ENCODE measurements around the gene EXT2. TPM values are rescaled to one million over a fixed set of nuclear protein-coding genes. Genes with fewer than 3 reads are reported as not detected.

The EXT2 gene
- total and polyA plus RNA-seq, 10 of the 15 experiments (the other 5 are each of a cell fraction or from before 2014, with no cell fraction given), result 3.8 to 31.4 (median 17.9) TPM

GRCh38 chr11:44150401-44150800, 54.9 kb downstream of the EXT2 start:
- FAIRE-seq (no peak), DNase-seq (ENCODE audit: low read depth, low spot score) (no peak), ATAC-seq (no peak)
- Histone ChIP-seq H3K9me3 (replicated peaks; ENCODE audit: control insufficient read depth, insufficient read depth, low read length) (no peaks in the 10 kb centered on the region; the same call in 2 of the 3 replicates), H3K9ac (ENCODE audit: control insufficient read depth, insufficient read depth, low read length) (no peak overlapping the region), H3K4me2 (ENCODE audit: control insufficient read depth, insufficient read depth) (no peak overlapping the region), H3K27me3 (replicated peaks in 1 of 2; ENCODE audit: control insufficient read depth in 2 of 2, insufficient read depth in 2 of 2, low read length in 1 of 2) (no peaks in the 10 kb centered on the region), H3K4me3 (no peak overlapping the region), H4K20me1 (ENCODE audit: control insufficient read depth, insufficient read depth) (no peaks in the 10 kb centered on the region), H2AFZ (ENCODE audit: control insufficient read depth, low read depth, low read length) (no peak overlapping the region), H3K27ac (ENCODE audit: control insufficient read depth, insufficient read depth) (no peak overlapping the region), H3K4me1 (ENCODE audit: control insufficient read depth, insufficient read depth, low read length) (no peaks in the 10 kb centered on the region), H3K79me2 (ENCODE audit: control insufficient read depth, insufficient read depth, low read length) (no peaks in the 10 kb centered on the region), H3K36me3 (ENCODE audit: control insufficient read depth in 2 of 2, insufficient read depth in 2 of 2, low read length in 1 of 2) (no peaks in the 10 kb centered on the region; a peak in 1 of 4 replicates)
- BruUV-seq (replicated peaks), result no TSS peak
- WGBS (ENCODE audit: insufficient coverage, insufficient replicate concordance, low lambda C conversion rate, missing lambda C conversion rate), result 50% methylated on average over 1 of the region's 1 CpG
- in situ Hi-C loops (cut with MboI), result no loop called here
- intact Hi-C loops (cut with micrococcal nuclease; ENCODE audit: unreplicated experiment), result no loop called here
- ChIA-PET RAD21 (ENCODE audit: unreplicated experiment) (no interaction called here), POLR2A (no interaction called here), CTCF (interaction anchor here (1.0 kb wide), 1 partner anchor 17 kb away, joined by 4 read pairs; no protein-coding TSS in a partner anchor), SMC1A (ENCODE audit: uncharacterized antibody, unreplicated experiment) (no interaction called here)
- TF ChIP-seq POU2F2 (IDR thresholded peaks at IDR 0.05; ENCODE audit: borderline replicate concordance, low read depth, low read length), result no peak
- no peak for TF ChIP-seq TAF1 (IDR thresholded peaks at IDR 0.05; ENCODE audit: borderline replicate concordance, low read depth, low read length)

DNA sequence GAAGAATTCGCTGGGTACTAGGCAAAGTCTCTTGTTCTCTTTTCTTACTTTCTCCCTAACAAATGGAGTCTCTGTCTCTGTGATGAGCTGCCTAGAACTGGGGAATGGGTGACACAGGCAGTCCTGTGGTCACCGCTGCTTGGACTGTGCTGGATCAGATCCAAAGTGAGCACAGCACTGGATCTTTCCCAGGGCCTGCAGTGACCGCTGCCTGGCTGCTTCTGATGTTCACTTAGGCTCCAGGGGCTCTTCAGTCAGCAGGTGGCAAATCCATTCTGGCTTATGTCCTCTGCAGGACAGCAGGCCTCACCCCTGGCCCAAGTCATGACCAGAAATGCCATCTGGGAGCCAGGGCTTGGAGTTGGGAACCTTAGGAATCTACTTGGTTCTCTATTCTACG, 61.5 kb downstream of the EXT2 start:
- CTCF ChIA-PET, result no interaction called here
- RAD21 ChIA-PET (ENCODE audit: unreplicated experiment), result no interaction called here
- no peak for TF ChIP-seq TBL1XR1 (IDR thresholded peaks at IDR 0.05; ENCODE audit: low read depth, low read length)
- no peak for TF ChIP-seq ZBTB33 (IDR thresholded peaks at IDR 0.05)
- no peak for TF ChIP-seq FOS (IDR thresholded peaks at IDR 0.05; ENCODE audit: borderline replicate concordance, extremely low read depth, insufficient read length)
- TF ChIP-seq EED (IDR thresholded peaks at IDR 0.05; ENCODE audit: low read depth), result no peak
- TF ChIP-seq LARP7 (IDR thresholded peaks at IDR 0.05), result no peak
- TF ChIP-seq TCF7 (IDR thresholded peaks at IDR 0.05; ENCODE audit: borderline replicate concordance), result no peak
- no peak for TF ChIP-seq ZNF592 (IDR thresholded peaks at IDR 0.05)
- TF ChIP-seq EZH2 (IDR thresholded peaks at IDR 0.05; ENCODE audit: borderline replicate concordance, control insufficient read depth, low read depth, low read length), result no peak
- TF ChIP-seq SREBF2 (IDR thresholded peaks at IDR 0.05; ENCODE audit: low read length), result no peak
- no peak for TF ChIP-seq CREM (IDR thresholded peaks at IDR 0.05; ENCODE audit: low read depth)

More for the DNA sequence above, 61.5 kb downstream of the EXT2 start:
- no peak overlapping the region for H3K4me3 ChIP-seq
- in situ Hi-C loops (cut with MboI), result no loop called here
- no TSS peak for BruUV-seq (replicated peaks)
- intact Hi-C loops (cut with micrococcal nuclease; ENCODE audit: unreplicated experiment), result no loop called here
- H4K20me1 ChIP-seq (ENCODE audit: control insufficient read depth, insufficient read depth), result no peaks in the 10 kb centered on the region
- no peaks in the 10 kb centered on the region for H3K79me2 ChIP-seq (ENCODE audit: control insufficient read depth, insufficient read depth, low read length)
- no peaks in the 10 kb centered on the region for H3K27me3 ChIP-seq (replicated peaks in 1 of 2; ENCODE audit: control insufficient read depth in 2 of 2, insufficient read depth in 2 of 2, low read length in 1 of 2)
- no peak for DNase-seq (ENCODE audit: low read depth, low spot score)
- H3K36me3 ChIP-seq (ENCODE audit: control insufficient read depth in 2 of 2, insufficient read depth in 2 of 2, low read length in 1 of 2), result peaks cover 0 to 4% of the 10 kb centered on the region in 2 experiments; a peak in 1 of 4 replicates
- H2AFZ ChIP-seq (ENCODE audit: control insufficient read depth, low read depth, low read length), result no peak overlapping the region
- 96% methylated on average over 4 of the region's 4 CpGs for WGBS (ENCODE audit: insufficient coverage, insufficient replicate concordance, low lambda C conversion rate, missing lambda C conversion rate)
- POLR2A ChIA-PET, result no interaction called here
- no peak for FAIRE-seq
- SMC1A ChIA-PET (ENCODE audit: uncharacterized antibody, unreplicated experiment), result no interaction called here
- H3K4me1 ChIP-seq (ENCODE audit: control insufficient read depth, insufficient read depth, low read length), result no peaks in the 10 kb centered on the region; the same call in 1 of the 2 replicates
- no peak overlapping the region for H3K9ac ChIP-seq (ENCODE audit: control insufficient read depth, insufficient read depth, low read length)
- no peak overlapping the region for H3K4me2 ChIP-seq (ENCODE audit: control insufficient read depth, insufficient read depth)
- peaks cover 2% of the 10 kb centered on the region; the same call in 2 of the 3 replicates for H3K9me3 ChIP-seq (replicated peaks; ENCODE audit: control insufficient read depth, insufficient read depth, low read length)
- no peak for ATAC-seq
- no peak overlapping the region for H3K27ac ChIP-seq (ENCODE audit: control insufficient read depth, insufficient read depth)

Measured in GM12878 (cell line).